GM12875 (cell line): ENCODE results near the gene GDPD1.
A peak's percentile ranks its signal among the peaks of the same experiment; 100 is the strongest.
"Not testable (repeated sequence)": the region's sequence is repeated elsewhere in the genome, so short reads cannot be mapped to it uniquely, and the experiment has no call there.

Experiments
- H3K4me3 ChIP-seq: one replicate; pipeline ENCODE4 v1.5.1; 2011; ENCODE audit warnings: low read depth, low read length, control low read depth
- CTCF ChIP-seq: IDR thresholded peaks from 2 replicates; pipeline ENCODE4 v1.5.1; 2011; ENCODE audit warnings: low read depth, mild to moderate bottlenecking, control low read depth, inconsistent platforms, low read length, moderate library complexity, borderline replicate concordance; ENCODE audit not compliant: insufficient read depth

GDPD1 gene

DNA sequence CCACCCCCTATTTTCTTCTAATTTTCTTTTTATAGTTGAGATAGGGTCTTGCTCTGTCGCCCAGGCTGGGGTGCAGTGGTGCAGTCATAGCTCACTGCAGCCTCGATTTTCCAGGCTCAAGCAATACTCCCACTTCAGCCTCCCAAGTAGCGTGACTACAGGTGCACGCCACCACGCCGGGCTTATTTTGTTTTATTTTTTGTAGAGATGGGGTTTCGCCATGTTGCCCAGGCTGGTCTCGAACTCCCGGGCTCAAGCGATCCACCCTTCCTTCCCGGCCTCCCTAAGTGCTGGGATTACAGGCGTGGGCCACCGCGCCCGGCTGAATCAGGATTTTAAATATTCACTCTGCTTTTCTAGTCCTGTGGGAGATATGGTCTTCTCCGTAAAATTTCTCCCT is 941 bp upstream of the GDPD1 start:
- no peak for TF ChIP-seq CTCF
- H3K4me3 ChIP-seq = no peak overlapping the region

GRCh38 chr17:59219992-59220327 is 351 bp upstream of the GDPD1 start:
- no peak for TF ChIP-seq CTCF

GRCh38 chr17:59221159-59221847 is 992 bp downstream of the GDPD1 start:
- TF ChIP-seq CTCF = no peak
- H3K4me3 ChIP-seq = peak overlapping the region; percentile 46

More at GRCh38 chr17:59219992-59220327, 351 bp upstream of the GDPD1 start:
- no peak overlapping the region for H3K4me3 ChIP-seq

GRCh38 chr17:59223813-59224212 is 3.5 kb downstream of the GDPD1 start:
- no peak for TF ChIP-seq CTCF
- no peak overlapping the region for H3K4me3 ChIP-seq

- not testable (repeated sequence) for H3K4me3 ChIP-seq
These were observed 8.3 kb downstream of the GDPD1 start for GRCh38 chr17:59228588-59228987.

DNA sequence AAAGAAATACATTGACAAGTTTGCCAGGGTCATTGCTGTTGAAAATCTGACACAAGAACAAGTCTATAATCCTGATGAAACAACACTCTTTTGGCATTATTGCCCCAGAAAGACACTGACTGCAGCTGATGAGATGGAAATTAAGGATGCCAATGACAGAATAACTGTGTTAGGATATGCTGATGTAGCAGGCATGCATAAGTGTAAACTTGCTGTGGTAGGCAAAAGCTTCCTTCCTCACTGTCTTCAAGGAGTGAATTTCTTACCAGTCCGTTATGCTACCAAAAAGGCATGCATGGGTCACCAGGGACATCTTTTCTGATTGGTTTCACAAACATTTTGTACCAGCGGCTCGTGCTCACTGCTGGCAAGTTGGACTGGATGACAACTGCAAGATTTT is 10.5 kb downstream of the GDPD1 start:
- TF ChIP-seq CTCF = no peak

GRCh38 chr17:59234631-59235030 is 14.3 kb downstream of the GDPD1 start:
- H3K4me3 ChIP-seq = no peak overlapping the region
- no peak for TF ChIP-seq CTCF

More for the DNA sequence above, 10.5 kb downstream of the GDPD1 start:
- H3K4me3 ChIP-seq = no peak overlapping the region
